GM23248 (cell line): ENCODE data around the gene GCK.

Experiments
- EZH2 ChIP-seq: fragments of 200-600 bp; sonication (generic); IDR thresholded peaks from 2 replicates; pipeline ENCODE4 v1.6.1; 2018; ENCODE audit warnings: antibody characterized with exemption, mild to moderate bottlenecking; ENCODE audit not compliant: insufficient read depth, poor library complexity, severe bottlenecking
- EZH2phosphoT487 ChIP-seq: fragments of 200-600 bp; sonication (generic); IDR thresholded peaks from 2 replicates; pipeline ENCODE4 v1.6.1; 2018; ENCODE audit warnings: antibody characterized with exemption, moderate library complexity, mild to moderate bottlenecking, low read depth; ENCODE audit not compliant: insufficient read depth

DNA sequence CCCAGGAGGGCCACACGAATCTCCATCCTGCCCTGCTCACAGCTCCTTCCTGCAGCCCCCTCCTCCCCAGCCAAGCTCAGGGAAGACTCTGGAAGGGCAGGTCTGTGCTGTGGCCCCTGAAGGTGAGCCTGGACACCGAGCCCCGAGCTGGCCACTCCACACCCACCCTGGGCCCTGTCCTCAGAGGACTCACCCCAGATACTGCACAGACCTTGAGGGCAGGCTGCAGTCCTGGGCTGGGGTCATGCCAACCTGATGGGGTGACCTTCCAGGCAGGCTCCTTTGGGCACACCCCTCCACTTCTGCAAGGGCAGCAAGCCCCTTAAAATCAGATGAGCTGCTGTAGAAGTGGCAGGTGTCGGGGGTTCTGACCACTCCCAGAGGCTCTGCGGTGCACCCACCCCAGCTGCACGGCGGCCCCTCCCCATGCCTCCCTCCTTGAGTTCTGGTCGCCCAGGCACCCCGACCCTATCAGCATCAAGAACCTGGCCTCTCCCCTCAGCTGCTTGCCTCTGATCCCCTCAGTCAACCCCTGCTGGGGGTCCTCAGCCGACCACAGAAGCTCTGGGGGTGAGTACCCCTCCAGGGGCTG lies 35.8 kb upstream of the GCK start:
- no peak for TF ChIP-seq EZH2phosphoT487
- TF ChIP-seq EZH2: no peak
